LNCaP clone FGC (cell line): ENCODE data around the gene ATXN7L1.

Source experiments
- DNase-seq: peaks from one replicate; pipeline ENCODE4 v3.0.0-alpha.2; 2011; ENCODE audit warnings: low read depth
- H3K4me3 ChIP-seq: 2 replicates; pipeline ENCODE4 v1.5.1; 2011; ENCODE audit warnings: mild to moderate bottlenecking, low read depth, low read length, control low read depth
- CTCF ChIP-seq: IDR thresholded peaks from 2 replicates; pipeline ENCODE4 v1.5.1; 2012; ENCODE audit warnings: mild to moderate bottlenecking; ENCODE audit not compliant: control insufficient read depth, insufficient read depth; ENCODE audit errors: extremely low read depth

The ATXN7L1 gene

GRCh38 chr7:105799006-105799405, 77.4 kb downstream of the ATXN7L1 start:
- DNase-seq = no peak
- H3K4me3 ChIP-seq = no peak overlapping the region
- no peak for TF ChIP-seq CTCF

GRCh38 chr7:105797652-105798051, 78.7 kb downstream of the ATXN7L1 start:
- H3K4me3 ChIP-seq = no peak overlapping the region
- TF ChIP-seq CTCF = no peak
- no peak for DNase-seq

GRCh38 chr7:105796365-105796764, 80.0 kb downstream of the ATXN7L1 start:
- TF ChIP-seq CTCF = no peak
- no peak for DNase-seq

GRCh38 chr7:105794741-105795729, 81.4 kb downstream of the ATXN7L1 start:
- peak overlapping the region; percentile 10; the same call in 1 of the 2 replicates for H3K4me3 ChIP-seq
- 0 out of 2 replicates have a peak, but pooled peaks have one; percentile 1 for TF ChIP-seq CTCF
- DNase-seq = peak; percentile 66

More at GRCh38 chr7:105796365-105796764, 80.0 kb downstream of the ATXN7L1 start:
- no peak overlapping the region for H3K4me3 ChIP-seq

- no peak for TF ChIP-seq CTCF
- no peak overlapping the region for H3K4me3 ChIP-seq
- no peak for DNase-seq
Observed at GRCh38 chr7:105792488-105793370, 83.7 kb downstream of the ATXN7L1 start.

GRCh38 chr7:105791926-105792325, 84.5 kb downstream of the ATXN7L1 start:
- no peak for TF ChIP-seq CTCF
- H3K4me3 ChIP-seq = no peak overlapping the region
- DNase-seq = no peak
